B cell (primary cell): ENCODE data around the gene SYTL2.

Experiments
- EZH2 ChIP-seq: IDR thresholded peaks from 2 replicates; pipeline ENCODE4 v1.6.1; 2012; ENCODE audit warnings: borderline replicate concordance, low read depth, mild to moderate bottlenecking, moderate library complexity, low read length; ENCODE audit not compliant: insufficient read depth, poor library complexity, severe bottlenecking
- TF ChIP-seq, protein P1 (sequence below): fragments of 200-600 bp; IDR thresholded peaks from one replicate; pipeline ENCODE4 v1.8.0; 2022; ENCODE audit warnings: antibody characterized with exemption, mild to moderate bottlenecking

GRCh38 chr11:85672105-85672902, 138.6 kb downstream of the SYTL2 start:
- TF ChIP-seq, protein P1, sequence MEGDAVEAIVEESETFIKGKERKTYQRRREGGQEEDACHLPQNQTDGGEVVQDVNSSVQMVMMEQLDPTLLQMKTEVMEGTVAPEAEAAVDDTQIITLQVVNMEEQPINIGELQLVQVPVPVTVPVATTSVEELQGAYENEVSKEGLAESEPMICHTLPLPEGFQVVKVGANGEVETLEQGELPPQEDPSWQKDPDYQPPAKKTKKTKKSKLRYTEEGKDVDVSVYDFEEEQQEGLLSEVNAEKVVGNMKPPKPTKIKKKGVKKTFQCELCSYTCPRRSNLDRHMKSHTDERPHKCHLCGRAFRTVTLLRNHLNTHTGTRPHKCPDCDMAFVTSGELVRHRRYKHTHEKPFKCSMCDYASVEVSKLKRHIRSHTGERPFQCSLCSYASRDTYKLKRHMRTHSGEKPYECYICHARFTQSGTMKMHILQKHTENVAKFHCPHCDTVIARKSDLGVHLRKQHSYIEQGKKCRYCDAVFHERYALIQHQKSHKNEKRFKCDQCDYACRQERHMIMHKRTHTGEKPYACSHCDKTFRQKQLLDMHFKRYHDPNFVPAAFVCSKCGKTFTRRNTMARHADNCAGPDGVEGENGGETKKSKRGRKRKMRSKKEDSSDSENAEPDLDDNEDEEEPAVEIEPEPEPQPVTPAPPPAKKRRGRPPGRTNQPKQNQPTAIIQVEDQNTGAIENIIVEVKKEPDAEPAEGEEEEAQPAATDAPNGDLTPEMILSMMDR = no peak
- TF ChIP-seq EZH2 = no peak
